Measurements from ENCODE around the gene TMC3.

TMC3 gene

DNA sequence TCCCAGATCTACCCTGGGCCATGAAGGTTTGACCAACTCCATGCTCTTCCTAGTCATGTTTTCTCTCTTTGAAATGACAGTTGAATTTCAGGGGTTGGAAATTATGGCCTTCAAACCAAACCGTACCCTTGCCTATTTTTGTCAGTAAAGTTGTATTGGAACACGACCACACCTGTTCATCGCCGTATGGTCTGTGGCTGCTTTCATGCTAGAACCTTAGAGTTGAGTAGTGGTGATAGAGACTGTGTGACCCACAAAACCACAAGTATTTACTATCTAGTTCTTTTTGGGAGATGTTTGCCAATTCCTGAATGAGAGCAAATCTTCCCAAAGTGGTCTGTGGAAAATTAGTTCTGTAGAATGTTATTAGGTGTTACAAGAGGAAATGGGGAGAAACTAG lies 26.1 kb downstream of the TMC3 start:
- Histone ChIP-seq H3K9ac (ENCODE audit: low read length in 2 of 2) (no peak overlapping the region), H3K4me1 (ENCODE audit: control insufficient read depth, insufficient read depth, low read length) (no peaks in the 10 kb centered on the region), H3K27ac (ENCODE audit: low read length) (no peak overlapping the region), H3K9me3 (ENCODE audit: control insufficient read depth in 2 of 2, low read length in 2 of 2) (no peaks in the 10 kb centered on the region), H3K27me3 (ENCODE audit: control insufficient read depth in 1 of 2, insufficient read depth in 2 of 2, low read length in 2 of 2) (no peaks in the 10 kb centered on the region), H3K4me3 (ENCODE audit: low read length in 2 of 2) (no peak overlapping the region), H3K36me3 (ENCODE audit: control insufficient read depth in 2 of 2, insufficient read depth in 2 of 2, low read length in 2 of 2) (no peaks in the 10 kb centered on the region)

GRCh38 chr15:81346611-81347010 lies 27.4 kb downstream of the TMC3 start:
- Histone ChIP-seq H3K4me1 (ENCODE audit: control insufficient read depth, insufficient read depth, low read length) (no peaks in the 10 kb centered on the region), H3K9ac (ENCODE audit: low read length in 2 of 2) (no peak overlapping the region), H3K4me3 (ENCODE audit: low read length in 2 of 2) (no peak overlapping the region), H3K36me3 (ENCODE audit: control insufficient read depth in 2 of 2, insufficient read depth in 2 of 2, low read length in 2 of 2) (no peaks in the 10 kb centered on the region), H3K27me3 (ENCODE audit: control insufficient read depth in 1 of 2, insufficient read depth in 2 of 2, low read length in 2 of 2) (no peaks in the 10 kb centered on the region), H3K27ac (ENCODE audit: low read length) (no peak overlapping the region), H3K9me3 (ENCODE audit: control insufficient read depth in 2 of 2, low read length in 2 of 2) (no peaks in the 10 kb centered on the region)

- Histone ChIP-seq H3K36me3 (ENCODE audit: control insufficient read depth in 2 of 2, insufficient read depth in 2 of 2, low read length in 2 of 2) (no peaks in the 10 kb centered on the region), H3K9ac (ENCODE audit: low read length in 2 of 2) (no peak overlapping the region), H3K27me3 (ENCODE audit: control insufficient read depth in 1 of 2, insufficient read depth in 2 of 2, low read length in 2 of 2) (no peaks in the 10 kb centered on the region), H3K9me3 (ENCODE audit: control insufficient read depth in 2 of 2, low read length in 2 of 2) (no peaks in the 10 kb centered on the region), H3K4me3 (ENCODE audit: low read length in 2 of 2) (no peak overlapping the region), H3K27ac (ENCODE audit: low read length) (no peak overlapping the region), H3K4me1 (ENCODE audit: control insufficient read depth, insufficient read depth, low read length) (peaks cover 4% of the 10 kb centered on the region)
Measured at GRCh38 chr15:81343371-81343770, 30.6 kb downstream of the TMC3 start.

DNA sequence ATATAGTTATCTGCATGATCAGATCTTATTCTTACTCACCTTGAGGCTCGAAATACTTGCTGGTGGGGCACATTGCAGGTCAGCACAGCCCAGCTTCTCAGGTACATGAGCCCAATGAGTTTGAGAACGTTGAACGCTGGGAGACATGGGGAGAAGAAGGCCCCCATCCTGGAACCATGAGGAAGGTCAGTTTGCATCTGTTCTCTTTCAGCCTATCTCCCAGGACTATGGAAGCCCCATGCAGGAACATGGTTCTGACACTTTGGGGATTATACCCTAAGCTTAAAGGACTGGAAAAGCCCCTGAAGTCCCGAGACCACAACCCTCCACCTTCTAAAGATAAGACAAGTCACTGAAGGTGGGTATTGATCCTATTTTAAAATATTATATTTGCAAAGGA lies 32.7 kb downstream of the TMC3 start:
- H3K9ac ChIP-seq (ENCODE audit: low read length in 2 of 2) = no peak overlapping the region
- H3K9me3 ChIP-seq (ENCODE audit: control insufficient read depth in 2 of 2, low read length in 2 of 2) = no peaks in the 10 kb centered on the region
- no peak overlapping the region for H3K4me3 ChIP-seq (ENCODE audit: low read length in 2 of 2)
- H3K36me3 ChIP-seq (ENCODE audit: control insufficient read depth in 2 of 2, insufficient read depth in 2 of 2, low read length in 2 of 2) = no peaks in the 10 kb centered on the region
- H3K4me1 ChIP-seq (ENCODE audit: control insufficient read depth, insufficient read depth, low read length) = peaks cover 4% of the 10 kb centered on the region
- no peaks in the 10 kb centered on the region for H3K27me3 ChIP-seq (ENCODE audit: control insufficient read depth in 1 of 2, insufficient read depth in 2 of 2, low read length in 2 of 2)
- no peak overlapping the region for H3K27ac ChIP-seq (ENCODE audit: low read length)

GRCh38 chr15:81339851-81340250 lies 34.2 kb downstream of the TMC3 start:
- no peak overlapping the region for H3K27ac ChIP-seq (ENCODE audit: low read length)
- no peak overlapping the region for H3K4me3 ChIP-seq (ENCODE audit: low read length in 2 of 2)
- H3K9ac ChIP-seq (ENCODE audit: low read length in 2 of 2) = no peak overlapping the region
- no peaks in the 10 kb centered on the region for H3K27me3 ChIP-seq (ENCODE audit: control insufficient read depth in 1 of 2, insufficient read depth in 2 of 2, low read length in 2 of 2)
- H3K4me1 ChIP-seq (ENCODE audit: control insufficient read depth, insufficient read depth, low read length) = peaks cover 4% of the 10 kb centered on the region
- H3K36me3 ChIP-seq (ENCODE audit: control insufficient read depth in 2 of 2, insufficient read depth in 2 of 2, low read length in 2 of 2) = no peaks in the 10 kb centered on the region
- H3K9me3 ChIP-seq (ENCODE audit: control insufficient read depth in 2 of 2, low read length in 2 of 2) = no peaks in the 10 kb centered on the region

GRCh38 chr15:81339321-81339720 lies 34.7 kb downstream of the TMC3 start:
- H3K36me3 ChIP-seq (ENCODE audit: control insufficient read depth in 2 of 2, insufficient read depth in 2 of 2, low read length in 2 of 2) = no peaks in the 10 kb centered on the region
- H3K9me3 ChIP-seq (ENCODE audit: control insufficient read depth in 2 of 2, low read length in 2 of 2) = no peaks in the 10 kb centered on the region
- no peaks in the 10 kb centered on the region for H3K27me3 ChIP-seq (ENCODE audit: control insufficient read depth in 1 of 2, insufficient read depth in 2 of 2, low read length in 2 of 2)
- peaks cover 4% of the 10 kb centered on the region for H3K4me1 ChIP-seq (ENCODE audit: control insufficient read depth, insufficient read depth, low read length)
- no peak overlapping the region for H3K9ac ChIP-seq (ENCODE audit: low read length in 2 of 2)
- no peak overlapping the region for H3K4me3 ChIP-seq (ENCODE audit: low read length in 2 of 2)
- no peak overlapping the region for H3K27ac ChIP-seq (ENCODE audit: low read length)

DNA sequence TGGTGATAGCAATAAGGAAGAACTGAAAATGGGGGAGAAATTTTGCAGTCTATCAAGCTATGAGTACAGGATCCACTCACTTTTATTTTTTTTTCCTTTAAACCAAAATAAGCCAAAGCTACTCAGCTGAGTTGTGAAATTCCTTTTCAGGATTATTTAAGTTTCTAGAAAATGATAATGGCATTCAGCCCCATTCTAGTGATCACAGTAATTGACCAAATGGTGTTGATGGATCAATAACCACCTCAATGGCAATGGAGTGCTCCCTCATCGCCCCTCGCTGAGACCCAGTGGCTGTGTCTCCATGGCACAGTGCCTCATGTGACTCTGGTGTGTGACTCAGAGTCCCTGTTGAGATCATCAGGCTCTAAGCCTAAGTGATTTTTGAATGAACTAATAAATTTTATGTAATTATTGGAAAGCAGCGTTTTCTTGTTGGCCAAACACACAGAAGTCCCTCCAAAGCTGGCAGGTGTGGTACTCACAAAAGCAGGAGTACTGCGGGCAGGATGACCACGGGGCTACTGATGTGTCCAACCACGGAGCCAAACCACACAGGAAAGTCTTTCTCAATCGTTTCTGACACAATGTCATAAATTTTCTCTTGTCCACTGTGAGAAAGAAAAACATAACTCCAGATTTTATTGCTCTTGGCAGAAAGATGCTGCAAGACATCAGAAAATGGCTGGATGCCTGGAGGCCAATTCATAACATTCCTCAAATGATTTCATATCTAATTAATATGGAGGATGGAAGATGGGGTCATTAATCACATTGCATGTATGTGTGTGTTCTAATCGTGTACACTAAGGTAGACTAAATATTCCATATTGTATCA lies 35.6 kb downstream of the TMC3 start:
- Histone ChIP-seq H3K4me1 (ENCODE audit: control insufficient read depth, insufficient read depth, low read length) (peaks cover 4% of the 10 kb centered on the region), H3K36me3 (ENCODE audit: control insufficient read depth in 2 of 2, insufficient read depth in 2 of 2, low read length in 2 of 2) (no peaks in the 10 kb centered on the region), H3K27ac (ENCODE audit: low read length) (peak overlapping the region; percentile 11), H3K4me3 (ENCODE audit: low read length in 2 of 2) (no peak overlapping the region), H3K9ac (ENCODE audit: low read length in 2 of 2) (no peak overlapping the region), H3K27me3 (ENCODE audit: control insufficient read depth in 1 of 2, insufficient read depth in 2 of 2, low read length in 2 of 2) (no peaks in the 10 kb centered on the region), H3K9me3 (ENCODE audit: control insufficient read depth in 2 of 2, low read length in 2 of 2) (no peaks in the 10 kb centered on the region)

DNA sequence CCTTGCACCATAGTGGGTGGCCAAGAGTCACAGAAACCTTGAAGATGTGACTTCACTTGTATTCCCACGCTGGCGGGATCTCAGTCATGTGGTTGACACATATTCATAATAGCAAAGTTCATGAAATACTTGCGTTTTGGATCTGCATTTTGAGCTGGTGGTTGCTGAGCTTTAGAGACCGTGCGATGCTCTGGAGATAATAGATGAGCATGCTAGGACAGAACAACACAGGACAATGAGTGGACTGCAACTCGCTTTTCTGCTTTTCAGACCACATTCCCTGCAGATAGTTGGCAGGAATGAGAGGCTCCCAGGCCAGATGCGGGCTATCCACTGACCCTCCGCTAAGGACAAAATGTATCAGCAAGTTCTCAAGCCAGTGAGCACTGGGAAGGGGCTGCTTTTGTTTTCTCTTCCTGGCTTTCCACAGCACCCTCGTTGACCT lies 36.3 kb downstream of the TMC3 start:
- no peaks in the 10 kb centered on the region for H3K27me3 ChIP-seq (ENCODE audit: control insufficient read depth in 1 of 2, insufficient read depth in 2 of 2, low read length in 2 of 2)
- no peak overlapping the region for H3K4me3 ChIP-seq (ENCODE audit: low read length in 2 of 2)
- H3K9me3 ChIP-seq (ENCODE audit: control insufficient read depth in 2 of 2, low read length in 2 of 2) = no peaks in the 10 kb centered on the region
- no peak overlapping the region for H3K9ac ChIP-seq (ENCODE audit: low read length in 2 of 2)
- peak overlapping the region; percentile 11 for H3K27ac ChIP-seq (ENCODE audit: low read length)
- peaks cover 4% of the 10 kb centered on the region for H3K4me1 ChIP-seq (ENCODE audit: control insufficient read depth, insufficient read depth, low read length)
- H3K36me3 ChIP-seq (ENCODE audit: control insufficient read depth in 2 of 2, insufficient read depth in 2 of 2, low read length in 2 of 2) = no peaks in the 10 kb centered on the region

DNA sequence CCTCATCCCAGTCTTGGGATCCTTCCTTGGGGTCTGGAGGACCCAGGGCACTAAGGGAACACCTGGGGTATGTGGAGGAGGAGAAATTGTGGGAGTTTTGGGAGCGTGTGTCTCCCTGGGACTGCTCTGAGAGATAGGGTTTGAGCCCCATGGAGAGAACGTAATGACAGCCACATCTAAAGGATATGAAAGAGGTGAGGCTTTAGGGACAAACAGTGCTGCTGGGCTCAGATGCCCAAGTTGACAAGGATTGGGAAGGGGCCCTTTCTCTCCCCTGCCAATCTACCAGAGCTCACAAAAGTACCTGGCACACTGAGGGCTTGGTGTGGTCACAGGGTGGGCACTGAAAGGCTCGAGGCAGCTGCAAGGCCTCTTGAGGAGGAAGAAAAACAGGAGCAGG lies 36.8 kb downstream of the TMC3 start:
- Histone ChIP-seq H3K4me3 (ENCODE audit: low read length in 2 of 2) (no peak overlapping the region), H3K27ac (ENCODE audit: low read length) (no peak overlapping the region), H3K27me3 (ENCODE audit: control insufficient read depth in 1 of 2, insufficient read depth in 2 of 2, low read length in 2 of 2) (no peaks in the 10 kb centered on the region), H3K4me1 (ENCODE audit: control insufficient read depth, insufficient read depth, low read length) (peaks cover 4% of the 10 kb centered on the region), H3K9me3 (ENCODE audit: control insufficient read depth in 2 of 2, low read length in 2 of 2) (no peaks in the 10 kb centered on the region), H3K9ac (ENCODE audit: low read length in 2 of 2) (no peak overlapping the region), H3K36me3 (ENCODE audit: control insufficient read depth in 2 of 2, insufficient read depth in 2 of 2, low read length in 2 of 2) (no peaks in the 10 kb centered on the region)

DNA sequence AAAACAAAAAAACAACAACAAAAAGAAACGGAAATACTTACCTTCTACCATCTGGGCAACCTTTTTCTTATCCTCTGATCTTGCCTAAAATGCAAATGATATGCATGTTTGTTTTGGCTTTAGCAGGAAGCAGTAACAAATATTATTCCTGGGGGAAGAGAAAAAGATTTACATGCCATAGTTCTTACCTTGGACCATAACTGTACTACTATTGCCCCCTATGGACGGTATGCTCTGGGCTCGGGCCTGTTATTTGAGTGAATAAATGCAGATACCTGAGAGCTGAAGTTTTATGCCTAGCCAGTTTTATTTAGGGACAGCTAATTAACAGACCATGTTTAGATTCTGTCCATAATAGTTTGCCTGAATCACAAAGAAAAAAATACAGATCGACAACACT lies 37.4 kb downstream of the TMC3 start:
- Histone ChIP-seq H3K27ac (ENCODE audit: low read length) (no peak overlapping the region), H3K4me3 (ENCODE audit: low read length in 2 of 2) (no peak overlapping the region), H3K9me3 (ENCODE audit: control insufficient read depth in 2 of 2, low read length in 2 of 2) (no peaks in the 10 kb centered on the region), H3K4me1 (ENCODE audit: control insufficient read depth, insufficient read depth, low read length) (peaks cover 4% of the 10 kb centered on the region), H3K27me3 (ENCODE audit: control insufficient read depth in 1 of 2, insufficient read depth in 2 of 2, low read length in 2 of 2) (no peaks in the 10 kb centered on the region), H3K9ac (ENCODE audit: low read length in 2 of 2) (no peak overlapping the region), H3K36me3 (ENCODE audit: control insufficient read depth in 2 of 2, insufficient read depth in 2 of 2, low read length in 2 of 2) (no peaks in the 10 kb centered on the region)

- Histone ChIP-seq H3K9me3 (ENCODE audit: control insufficient read depth in 2 of 2, low read length in 2 of 2) (no peaks in the 10 kb centered on the region), H3K9ac (ENCODE audit: low read length in 2 of 2) (no peak overlapping the region), H3K4me1 (ENCODE audit: control insufficient read depth, insufficient read depth, low read length) (peaks cover 4% of the 10 kb centered on the region), H3K36me3 (ENCODE audit: control insufficient read depth in 2 of 2, insufficient read depth in 2 of 2, low read length in 2 of 2) (no peaks in the 10 kb centered on the region), H3K4me3 (ENCODE audit: low read length in 2 of 2) (no peak overlapping the region), H3K27me3 (ENCODE audit: control insufficient read depth in 1 of 2, insufficient read depth in 2 of 2, low read length in 2 of 2) (no peaks in the 10 kb centered on the region), H3K27ac (ENCODE audit: low read length) (no peak overlapping the region)
Measured at GRCh38 chr15:81335631-81336030, 38.4 kb downstream of the TMC3 start.
